Lower leg skin (tissue), 3 donors: ENCODE results near the gene TRIM75.

Experiments used
- POLR2A ChIP-seq, 2 donors: fragments of 450-650 bp; IDR thresholded peaks; one replicate each; pipeline ENCODE4 v1.6.1; 2016 to 2017; ENCODE audit warnings: antibody characterized with exemption in 2 of 2, mild to moderate bottlenecking in 1 of 2, moderate library complexity in 1 of 2
- TF ChIP-seq, protein P1 (sequence below), 3 donors: fragments of 450-650 bp; IDR thresholded peaks; one replicate each; pipeline ENCODE4 v1.5.1; 2016; ENCODE audit warnings: antibody characterized with exemption in 3 of 3, mild to moderate bottlenecking in 3 of 3, moderate library complexity in 2 of 3

DNA sequence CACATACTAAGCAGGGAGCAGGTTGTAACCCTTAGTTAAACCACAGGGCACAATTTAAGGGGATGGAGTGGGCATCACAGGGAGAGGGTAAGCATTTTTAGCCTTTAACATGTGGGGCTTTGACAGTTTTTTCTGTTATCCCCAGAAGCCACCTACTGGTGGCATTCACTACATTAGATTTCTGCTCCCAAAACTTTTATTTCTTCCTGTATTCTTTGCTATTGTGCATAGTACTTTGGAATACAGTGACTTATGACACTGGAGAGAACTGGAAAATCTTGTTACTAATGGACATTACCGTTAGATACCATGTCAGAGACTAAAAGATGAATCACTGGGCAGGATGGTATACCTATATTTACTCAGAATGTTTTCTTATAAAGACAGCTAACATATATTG, 7.3 kb downstream of the TRIM75 start:
- TF ChIP-seq, protein P1, sequence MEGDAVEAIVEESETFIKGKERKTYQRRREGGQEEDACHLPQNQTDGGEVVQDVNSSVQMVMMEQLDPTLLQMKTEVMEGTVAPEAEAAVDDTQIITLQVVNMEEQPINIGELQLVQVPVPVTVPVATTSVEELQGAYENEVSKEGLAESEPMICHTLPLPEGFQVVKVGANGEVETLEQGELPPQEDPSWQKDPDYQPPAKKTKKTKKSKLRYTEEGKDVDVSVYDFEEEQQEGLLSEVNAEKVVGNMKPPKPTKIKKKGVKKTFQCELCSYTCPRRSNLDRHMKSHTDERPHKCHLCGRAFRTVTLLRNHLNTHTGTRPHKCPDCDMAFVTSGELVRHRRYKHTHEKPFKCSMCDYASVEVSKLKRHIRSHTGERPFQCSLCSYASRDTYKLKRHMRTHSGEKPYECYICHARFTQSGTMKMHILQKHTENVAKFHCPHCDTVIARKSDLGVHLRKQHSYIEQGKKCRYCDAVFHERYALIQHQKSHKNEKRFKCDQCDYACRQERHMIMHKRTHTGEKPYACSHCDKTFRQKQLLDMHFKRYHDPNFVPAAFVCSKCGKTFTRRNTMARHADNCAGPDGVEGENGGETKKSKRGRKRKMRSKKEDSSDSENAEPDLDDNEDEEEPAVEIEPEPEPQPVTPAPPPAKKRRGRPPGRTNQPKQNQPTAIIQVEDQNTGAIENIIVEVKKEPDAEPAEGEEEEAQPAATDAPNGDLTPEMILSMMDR (IDR thresholded peaks at IDR 0.05) = no peak
- no peak for TF ChIP-seq POLR2A (IDR thresholded peaks at IDR 0.05)
